ENCODE data around the gene SIGLEC8. TPM values are rescaled to one million over a fixed set of nuclear protein-coding genes. Genes with fewer than 3 reads are reported as not detected.
"Not testable (repeated sequence)": the region's sequence is repeated elsewhere in the genome, so short reads cannot be mapped to it uniquely, and the experiment has no call there.

Gene SIGLEC8
- total RNA-seq, 1 donor from 2014 or later = not detected

GRCh38 chr19:51450730-51451307 lies 7.4 kb downstream of the SIGLEC8 start:
- H3K4me1 ChIP-seq = no peaks in the 10 kb centered on the region
- intact Hi-C loops (cut with DNase I) = no loop called here
- H3K27ac ChIP-seq = no peak overlapping the region
- no peaks in the 10 kb centered on the region for H3K36me3 ChIP-seq
- TF ChIP-seq, protein P1, sequence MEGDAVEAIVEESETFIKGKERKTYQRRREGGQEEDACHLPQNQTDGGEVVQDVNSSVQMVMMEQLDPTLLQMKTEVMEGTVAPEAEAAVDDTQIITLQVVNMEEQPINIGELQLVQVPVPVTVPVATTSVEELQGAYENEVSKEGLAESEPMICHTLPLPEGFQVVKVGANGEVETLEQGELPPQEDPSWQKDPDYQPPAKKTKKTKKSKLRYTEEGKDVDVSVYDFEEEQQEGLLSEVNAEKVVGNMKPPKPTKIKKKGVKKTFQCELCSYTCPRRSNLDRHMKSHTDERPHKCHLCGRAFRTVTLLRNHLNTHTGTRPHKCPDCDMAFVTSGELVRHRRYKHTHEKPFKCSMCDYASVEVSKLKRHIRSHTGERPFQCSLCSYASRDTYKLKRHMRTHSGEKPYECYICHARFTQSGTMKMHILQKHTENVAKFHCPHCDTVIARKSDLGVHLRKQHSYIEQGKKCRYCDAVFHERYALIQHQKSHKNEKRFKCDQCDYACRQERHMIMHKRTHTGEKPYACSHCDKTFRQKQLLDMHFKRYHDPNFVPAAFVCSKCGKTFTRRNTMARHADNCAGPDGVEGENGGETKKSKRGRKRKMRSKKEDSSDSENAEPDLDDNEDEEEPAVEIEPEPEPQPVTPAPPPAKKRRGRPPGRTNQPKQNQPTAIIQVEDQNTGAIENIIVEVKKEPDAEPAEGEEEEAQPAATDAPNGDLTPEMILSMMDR (IDR thresholded peaks at IDR 0.05) = no peak
- no peak for TF ChIP-seq POLR2AphosphoS5 (IDR thresholded peaks at IDR 0.05; ENCODE audit: insufficient read depth in 1 of 2, low read depth in 1 of 2)
- no peak for TF ChIP-seq POLR2A (IDR thresholded peaks at IDR 0.05)
- H3K27me3 ChIP-seq = no peaks in the 10 kb centered on the region
- no peak overlapping the region for H3K4me3 ChIP-seq
- no peaks in the 10 kb centered on the region for H3K9me3 ChIP-seq
- DNase-seq (ENCODE audit: extremely low spot score in 2 of 2) = no peak

DNA sequence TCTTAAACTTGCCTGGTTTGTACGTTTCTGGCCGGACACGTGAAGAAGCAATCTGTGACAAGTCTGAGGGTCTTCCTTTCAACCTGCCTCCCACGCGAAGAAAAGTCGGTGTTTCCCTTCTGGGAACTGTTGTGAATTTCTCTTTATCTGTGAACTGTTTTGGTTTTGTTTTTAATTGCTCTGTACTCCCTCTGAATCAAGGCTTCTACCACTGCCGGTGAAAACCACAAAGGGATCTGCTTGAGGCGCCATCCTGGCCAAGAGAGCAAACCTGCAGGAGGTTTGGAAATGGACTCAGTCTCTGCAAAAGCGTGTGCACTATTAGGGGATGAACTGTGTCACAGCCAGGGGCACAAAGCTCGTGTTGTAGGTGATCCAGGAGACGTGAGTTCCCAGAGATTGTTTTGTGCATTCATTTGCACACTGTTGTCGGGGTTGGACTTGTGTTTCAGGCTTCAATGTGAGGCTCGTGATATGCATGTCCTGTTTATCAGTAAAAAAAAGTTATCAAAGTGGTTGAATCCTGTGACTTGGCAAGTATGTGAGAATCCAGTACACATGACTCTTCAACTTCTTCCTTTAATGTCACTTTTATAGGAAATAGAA lies 9.7 kb downstream of the SIGLEC8 start:
- intact Hi-C loops (cut with DNase I) = no loop called here
- DNase-seq (ENCODE audit: extremely low spot score in 2 of 2) = no peak

GRCh38 chr19:51448011-51448410 lies 10.2 kb downstream of the SIGLEC8 start:
- intact Hi-C loops (cut with DNase I) = no loop called here
- H3K4me3 ChIP-seq = no peak overlapping the region
- H3K4me1 ChIP-seq = no peaks in the 10 kb centered on the region
- no peak for DNase-seq (ENCODE audit: extremely low spot score in 2 of 2)
- H3K9me3 ChIP-seq = no peaks in the 10 kb centered on the region
- no peaks in the 10 kb centered on the region for H3K27me3 ChIP-seq
- H3K36me3 ChIP-seq = no peaks in the 10 kb centered on the region
- H3K27ac ChIP-seq = no peak overlapping the region
- TF ChIP-seq POLR2A (IDR thresholded peaks at IDR 0.05) = no peak
- no peak for TF ChIP-seq POLR2AphosphoS5 (IDR thresholded peaks at IDR 0.05; ENCODE audit: insufficient read depth in 1 of 2, low read depth in 1 of 2)
- TF ChIP-seq, protein P1 (IDR thresholded peaks at IDR 0.05) = no peak

More for the DNA sequence above, 9.7 kb downstream of the SIGLEC8 start:
- Histone ChIP-seq H3K9me3 (no peaks in the 10 kb centered on the region), H3K36me3 (no peaks in the 10 kb centered on the region), H3K27me3 (no peaks in the 10 kb centered on the region), H3K27ac (no peak overlapping the region), H3K4me1 (no peaks in the 10 kb centered on the region), H3K4me3 (no peak overlapping the region)
- TF ChIP-seq POLR2A (IDR thresholded peaks at IDR 0.05) (no peak), POLR2AphosphoS5 (IDR thresholded peaks at IDR 0.05; ENCODE audit: insufficient read depth in 1 of 2, low read depth in 1 of 2) (no peak)
- TF ChIP-seq, protein P1 (IDR thresholded peaks at IDR 0.05) = no peak

GRCh38 chr19:51447510-51447909 lies 10.7 kb downstream of the SIGLEC8 start:
- H3K4me3 ChIP-seq; H3K9me3 ChIP-seq; H3K36me3 ChIP-seq; intact Hi-C loops (cut with DNase I); DNase-seq (ENCODE audit: extremely low spot score in 2 of 2); H3K4me1 ChIP-seq; H3K27ac ChIP-seq; H3K27me3 ChIP-seq: not testable (repeated sequence)

GRCh38 chr19:51441410-51442390 lies 16.6 kb downstream of the SIGLEC8 start:
- Histone ChIP-seq H3K4me3 (no peak overlapping the region), H3K36me3 (no peaks in the 10 kb centered on the region), H3K27ac (no peak overlapping the region), H3K9me3 (no peaks in the 10 kb centered on the region), H3K27me3 (no peaks in the 10 kb centered on the region), H3K4me1 (no peaks in the 10 kb centered on the region)
- DNase-seq (ENCODE audit: extremely low spot score in 2 of 2) = no peak
- intact Hi-C loops (cut with DNase I) = no loop called here
- TF ChIP-seq POLR2AphosphoS5 (IDR thresholded peaks at IDR 0.05; ENCODE audit: insufficient read depth in 1 of 2, low read depth in 1 of 2) = no peak
- TF ChIP-seq POLR2A (IDR thresholded peaks at IDR 0.05) = no peak
- TF ChIP-seq, protein P1 (IDR thresholded peaks at IDR 0.05) = no peak
